ENCODE measurements around the gene ZFHX2.

DNA sequence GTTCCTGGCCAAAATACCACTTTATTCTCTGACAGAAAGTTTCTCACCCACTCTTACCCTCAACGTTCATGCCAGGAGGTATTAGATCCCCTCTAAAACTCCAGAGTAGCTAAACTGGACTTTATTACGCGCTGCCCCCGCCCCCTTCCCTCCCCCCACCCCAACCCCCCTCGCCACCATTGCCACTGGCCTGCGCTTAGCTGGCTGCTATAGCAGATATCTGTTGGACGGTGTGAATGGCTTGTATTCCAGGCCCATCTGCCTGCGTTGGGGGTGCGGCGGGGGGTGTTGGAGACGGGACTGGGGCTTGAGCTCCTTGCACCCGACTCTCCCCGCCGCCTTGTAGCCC is 3.9 kb upstream of the ZFHX2 start:
- TF ChIP-seq POLR2A (IDR thresholded peaks at IDR 0.05), result no peak
- TF ChIP-seq, protein P1, sequence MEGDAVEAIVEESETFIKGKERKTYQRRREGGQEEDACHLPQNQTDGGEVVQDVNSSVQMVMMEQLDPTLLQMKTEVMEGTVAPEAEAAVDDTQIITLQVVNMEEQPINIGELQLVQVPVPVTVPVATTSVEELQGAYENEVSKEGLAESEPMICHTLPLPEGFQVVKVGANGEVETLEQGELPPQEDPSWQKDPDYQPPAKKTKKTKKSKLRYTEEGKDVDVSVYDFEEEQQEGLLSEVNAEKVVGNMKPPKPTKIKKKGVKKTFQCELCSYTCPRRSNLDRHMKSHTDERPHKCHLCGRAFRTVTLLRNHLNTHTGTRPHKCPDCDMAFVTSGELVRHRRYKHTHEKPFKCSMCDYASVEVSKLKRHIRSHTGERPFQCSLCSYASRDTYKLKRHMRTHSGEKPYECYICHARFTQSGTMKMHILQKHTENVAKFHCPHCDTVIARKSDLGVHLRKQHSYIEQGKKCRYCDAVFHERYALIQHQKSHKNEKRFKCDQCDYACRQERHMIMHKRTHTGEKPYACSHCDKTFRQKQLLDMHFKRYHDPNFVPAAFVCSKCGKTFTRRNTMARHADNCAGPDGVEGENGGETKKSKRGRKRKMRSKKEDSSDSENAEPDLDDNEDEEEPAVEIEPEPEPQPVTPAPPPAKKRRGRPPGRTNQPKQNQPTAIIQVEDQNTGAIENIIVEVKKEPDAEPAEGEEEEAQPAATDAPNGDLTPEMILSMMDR (IDR thresholded peaks at IDR 0.05), result no peak
